T-helper 1 cell treated with Interleukin-12 subunit alpha and Interleukin-12 subunit beta and Interleukin-4 antibody, amounts not matched to agents 30 ng/mL and 1 ng/mL, for 36 hours (primary cell): ENCODE measurements around the gene ACOT12. TPM values are rescaled to one million over a fixed set of nuclear protein-coding genes. Genes with fewer than 3 reads are reported as not detected.
"Not testable (repeated sequence)": the region's sequence is repeated elsewhere in the genome, so short reads cannot be mapped to it uniquely, and the experiment has no call there.

Experiments used
- intact Hi-C: fragments of 100-400 bp; cut with micrococcal nuclease; formaldehyde crosslinking; loops from one replicate; pipeline ENCODE4 v1.15.1; 2024
- total RNA-seq: library from RNA; stranded (reverse); gene quantifications from 2 replicates; pipeline ENCODE4 v1.2.3, GENCODE V29; 2022

ACOT12 gene
- total RNA-seq, 1 donor from 2014 or later = not detected

- intact Hi-C loops = no loop called here
Observed at GRCh38 chr5:81297531-81297930, 96.4 kb downstream of the ACOT12 start.

DNA sequence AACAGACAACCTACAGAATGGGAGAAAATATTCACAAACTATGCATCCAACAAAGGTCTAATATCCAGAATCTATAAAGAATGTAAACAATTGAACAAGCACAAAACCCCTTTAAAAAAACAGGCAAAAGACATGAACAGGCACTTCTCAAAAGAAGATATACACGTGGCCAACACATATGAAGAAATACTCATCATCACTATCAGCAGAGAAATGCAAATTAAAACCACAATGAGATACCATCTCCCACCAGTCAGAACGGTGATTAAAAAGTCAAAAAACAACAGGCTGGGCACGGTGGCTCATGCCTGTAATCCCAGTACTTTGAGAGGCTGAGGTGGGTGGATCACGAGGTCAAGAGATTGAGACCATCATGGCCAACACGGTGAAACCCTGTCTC, 99.9 kb downstream of the ACOT12 start:
- intact Hi-C loops = not testable (repeated sequence)

DNA sequence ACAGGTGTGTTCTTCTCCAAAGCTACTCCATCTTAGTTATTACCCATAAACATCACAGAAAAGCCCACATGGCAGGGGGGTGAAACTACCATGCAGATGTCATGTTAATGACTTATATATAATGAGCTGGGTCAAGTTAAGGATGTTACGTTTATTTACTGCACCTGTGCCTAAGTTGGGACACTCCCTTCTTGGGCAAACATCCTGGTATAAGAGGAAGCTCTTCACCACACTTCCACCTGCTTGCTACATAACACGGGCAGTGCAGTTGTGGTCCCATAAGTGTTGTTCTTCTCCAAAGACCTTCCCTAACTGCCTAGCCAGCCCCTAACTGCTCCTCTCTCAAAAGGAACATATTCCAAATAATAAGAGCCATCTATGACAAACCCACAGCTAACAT, 101.8 kb downstream of the ACOT12 start:
- intact Hi-C loops = no loop called here

DNA sequence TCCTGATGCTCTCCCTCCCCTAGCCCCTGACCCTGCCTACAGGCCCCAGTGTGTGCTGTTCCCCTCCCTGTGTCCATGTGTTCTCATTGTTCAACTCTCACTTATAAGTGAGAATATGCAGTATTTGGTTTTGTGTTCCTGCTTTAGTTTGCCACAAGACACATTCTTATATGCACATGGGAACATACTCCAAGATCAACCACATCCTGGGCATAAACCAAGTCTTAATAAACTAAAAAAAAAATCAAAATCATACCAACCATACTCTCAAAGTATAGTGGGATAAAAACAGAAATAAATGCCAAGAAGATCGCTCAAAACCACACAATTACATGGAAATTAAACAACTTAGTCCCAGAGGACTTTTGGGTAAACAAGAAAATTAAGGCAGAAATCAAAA, 103.8 kb downstream of the ACOT12 start:
- intact Hi-C loops = no loop called here

DNA sequence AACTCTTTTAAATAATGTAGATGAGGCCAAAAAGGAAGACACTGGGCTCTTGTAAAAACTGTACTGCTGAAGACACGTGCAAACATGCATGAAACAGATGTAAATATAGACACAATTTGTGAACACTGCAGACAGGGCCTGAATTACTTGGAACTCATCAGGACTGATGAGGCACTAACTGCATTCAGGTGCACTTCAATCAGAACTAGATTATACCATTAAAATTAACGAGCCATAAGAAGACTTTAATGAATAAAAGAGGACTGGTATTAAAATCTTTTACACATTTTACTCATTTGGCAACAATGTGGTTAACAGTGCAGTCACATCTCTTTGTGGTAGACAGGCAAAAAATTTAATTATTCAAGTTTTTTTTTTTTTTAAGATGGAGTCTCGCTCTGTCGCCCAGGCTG, 105.9 kb downstream of the ACOT12 start:
- intact Hi-C loops = no loop called here

- intact Hi-C loops = no loop called here
Observed at GRCh38 chr5:81286059-81286617, 107.8 kb downstream of the ACOT12 start.

DNA sequence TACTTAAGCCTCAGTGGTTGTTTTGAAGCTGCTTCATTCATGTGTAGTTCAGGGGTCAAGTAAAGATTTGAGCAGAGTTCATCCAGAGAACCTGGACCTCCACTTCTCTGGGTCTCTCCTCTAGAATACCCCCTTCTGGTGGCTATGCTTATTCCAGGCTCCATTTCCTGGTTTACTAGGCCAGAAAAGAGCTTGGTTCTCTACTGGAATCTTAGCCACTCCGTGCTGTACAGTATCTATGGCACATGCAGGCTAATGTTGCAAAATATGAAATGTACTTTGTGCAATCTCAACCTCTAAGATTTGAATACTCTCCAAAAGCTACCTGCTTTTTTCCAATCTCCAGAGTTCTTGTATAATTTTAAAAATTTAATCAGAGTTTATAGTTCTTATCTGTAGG, 110.0 kb downstream of the ACOT12 start:
- intact Hi-C loops = no loop called here

Other genes starting within 250 kb of the ACOT12 start
- 0.27 TPM in 1 of 2 replicates, not detected in the other for gene CKMT2, start 160.8 kb downstream of the ACOT12 start, total RNA-seq
- gene ZCCHC9, start 92.5 kb downstream of the ACOT12 start, total RNA-seq = 37.5 and 37.8 TPM in 2 replicates